Activated gamma-delta T cell treated with Interleukin-2 at 50 U/mL for 16 hours (primary cell): Measurements from ENCODE around the gene UQCC2.

ENCODE experiments used
- DNase-seq: peaks from one replicate; pipeline ENCODE4 v3.0.0-alpha.2; 2020

Gene UQCC2

GRCh38 chr6:33744001-33744848, 32.7 kb upstream of the UQCC2 start:
- peak; percentile 73 for DNase-seq

DNA sequence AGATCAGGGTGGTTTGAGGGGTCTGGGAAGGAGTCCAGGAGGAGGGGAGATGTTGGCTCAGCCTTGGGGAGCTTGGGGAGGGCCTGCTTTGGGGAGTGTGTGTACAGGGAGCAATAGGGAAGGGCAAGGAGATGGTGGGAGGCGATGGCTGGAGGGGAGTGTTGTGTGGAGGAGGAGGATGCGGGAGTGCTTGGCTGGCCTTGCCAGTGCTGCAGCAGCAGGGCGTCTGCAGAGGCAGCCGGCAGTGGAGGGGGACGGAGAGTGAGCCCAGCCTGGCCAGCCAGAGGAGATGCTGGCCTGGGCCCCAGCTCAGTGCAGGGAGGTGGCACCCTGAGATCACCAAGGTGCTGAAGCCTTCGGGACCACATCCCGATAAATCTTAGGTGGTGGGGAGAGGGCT, 31.3 kb upstream of the UQCC2 start:
- DNase-seq: no peak

- no peak for DNase-seq
Observed at GRCh38 chr6:33742092-33742491, 30.6 kb upstream of the UQCC2 start.

GRCh38 chr6:33740794-33741193, 29.3 kb upstream of the UQCC2 start:
- DNase-seq: no peak

DNA sequence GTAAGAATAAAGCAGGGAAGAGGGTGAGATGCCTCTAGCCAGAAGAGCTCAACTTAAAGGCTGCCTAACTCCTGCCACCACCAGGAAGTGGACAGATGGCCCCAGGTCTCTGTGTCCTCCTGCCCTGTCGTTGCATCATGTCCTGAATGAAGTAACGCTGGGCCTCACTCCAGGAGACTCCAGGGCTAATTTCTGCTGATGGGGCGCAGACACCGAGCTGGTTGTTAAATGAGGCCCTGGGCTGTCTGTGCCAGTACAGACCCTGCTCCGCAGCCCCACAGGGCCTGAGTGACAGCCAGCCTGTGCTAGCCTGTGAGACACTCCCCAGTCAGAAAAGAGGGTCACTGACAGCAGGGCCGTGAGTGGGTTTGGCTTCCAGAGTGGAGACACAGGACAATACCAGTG, 28.7 kb upstream of the UQCC2 start:
- no peak for DNase-seq

GRCh38 chr6:33739571-33739970, 28.1 kb upstream of the UQCC2 start:
- DNase-seq: no peak

DNA sequence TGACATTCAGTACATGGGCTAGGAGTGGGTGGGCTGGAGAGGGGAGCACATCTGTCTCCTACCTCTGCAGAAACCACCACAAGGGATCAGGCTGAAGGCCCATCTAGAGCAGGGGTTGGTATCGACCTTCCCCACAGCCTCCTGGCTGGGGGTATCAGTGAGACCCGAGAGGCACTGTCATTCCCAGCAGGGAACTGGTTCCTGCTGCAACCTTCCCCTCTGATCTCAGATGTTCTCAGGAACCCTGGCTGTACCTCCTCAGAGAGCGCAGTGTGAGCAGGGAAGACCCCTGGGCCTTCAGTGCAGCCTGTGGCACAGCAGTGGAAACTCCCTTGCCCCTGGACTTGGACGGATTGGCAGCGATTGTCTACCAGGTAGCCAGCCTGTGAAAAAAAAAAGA, 27.4 kb upstream of the UQCC2 start:
- DNase-seq: no peak

DNA sequence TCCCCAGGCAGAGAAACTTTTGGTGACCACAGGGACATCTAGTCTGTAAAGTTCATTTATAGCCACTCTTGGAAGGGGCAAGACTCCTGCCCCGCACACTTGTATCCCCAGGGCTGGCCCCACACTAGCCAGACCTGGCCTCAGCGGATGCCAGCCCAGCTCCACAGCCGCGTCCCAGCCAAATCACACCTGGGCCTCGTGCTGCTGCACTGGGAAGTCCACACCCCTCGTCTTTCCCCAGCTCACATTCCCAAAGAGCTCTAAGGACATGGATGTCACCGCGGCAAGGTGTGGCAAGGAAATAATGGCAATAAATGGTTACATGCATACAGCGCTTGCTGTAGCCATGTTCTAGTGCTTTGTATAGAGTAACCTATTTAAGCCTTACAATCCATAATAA, 26.7 kb upstream of the UQCC2 start:
- no peak for DNase-seq

GRCh38 chr6:33737267-33738026, 25.9 kb upstream of the UQCC2 start:
- DNase-seq: no peak

DNA sequence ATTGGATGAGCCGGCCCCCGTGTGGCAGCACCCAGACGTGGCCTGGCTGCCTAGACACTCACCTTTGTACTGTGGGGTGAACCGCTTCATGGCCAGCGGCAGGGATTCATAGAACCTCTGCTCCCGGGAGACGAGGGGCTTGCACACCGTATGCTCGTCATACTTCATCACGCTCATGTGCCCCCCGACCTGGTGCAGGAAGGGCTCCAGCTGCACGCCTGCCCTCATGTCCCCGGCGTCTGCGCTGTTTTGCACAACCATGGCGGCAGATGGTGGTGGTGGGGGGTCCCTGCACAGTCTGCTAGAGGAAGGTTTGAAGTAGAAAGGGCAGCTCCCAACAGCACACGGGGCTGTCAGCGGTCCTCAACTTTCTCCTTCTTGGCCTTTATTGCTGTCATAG, 23.7 kb upstream of the UQCC2 start:
- no peak for DNase-seq

- DNase-seq: no peak
Observed at GRCh38 chr6:33733709-33734007, 22.2 kb upstream of the UQCC2 start.

- DNase-seq: no peak
Observed at GRCh38 chr6:33732817-33733708, 21.6 kb upstream of the UQCC2 start.

- DNase-seq: no peak
Observed at GRCh38 chr6:33732385-33732784, 20.9 kb upstream of the UQCC2 start.

DNA sequence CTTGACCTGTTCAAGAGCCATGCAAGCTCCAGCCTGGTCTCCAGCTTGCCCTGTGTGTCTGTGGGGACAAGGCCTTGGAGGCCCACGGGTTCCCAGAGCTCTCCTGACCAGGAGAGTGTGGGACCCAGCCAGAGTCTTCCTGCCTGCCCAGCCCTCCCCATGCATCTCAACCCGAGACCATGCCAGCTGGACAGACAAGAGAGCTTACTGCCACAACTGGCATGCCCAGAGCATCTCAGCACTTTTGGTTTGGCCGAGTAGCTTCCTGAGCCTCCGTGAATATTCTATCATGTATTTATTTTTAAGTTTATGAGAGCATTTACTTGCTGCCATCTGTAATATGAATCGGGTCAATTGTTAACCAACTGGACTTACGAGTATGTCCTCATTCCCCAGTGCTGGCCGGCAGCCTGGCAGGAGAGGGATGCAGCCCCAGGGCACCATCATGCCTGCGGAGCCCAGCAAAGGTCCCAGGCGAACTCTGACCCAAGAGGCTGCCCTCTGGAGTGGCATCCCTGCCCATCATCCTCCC, 20.3 kb upstream of the UQCC2 start:
- DNase-seq: no peak

DNA sequence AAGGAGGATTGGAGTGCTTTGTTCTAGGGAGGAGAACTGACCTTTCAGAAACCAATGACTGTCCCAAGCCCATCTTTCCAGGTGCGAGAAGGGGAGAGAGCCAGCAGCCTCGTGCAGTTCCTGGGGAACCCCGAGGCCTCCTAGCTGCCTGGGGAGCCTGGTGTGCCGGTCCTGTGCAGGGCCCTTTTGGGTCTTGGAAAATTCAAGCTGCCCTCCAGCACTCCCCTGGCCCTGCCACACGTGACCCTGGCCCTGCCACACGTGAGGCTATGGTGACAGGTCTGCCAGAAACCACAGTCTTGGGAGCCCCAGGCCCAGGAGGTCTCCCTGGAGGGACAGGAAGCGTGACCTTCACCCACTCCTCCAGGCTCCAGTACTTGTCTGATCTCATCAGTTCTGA, 19.5 kb upstream of the UQCC2 start:
- DNase-seq: no peak

DNA sequence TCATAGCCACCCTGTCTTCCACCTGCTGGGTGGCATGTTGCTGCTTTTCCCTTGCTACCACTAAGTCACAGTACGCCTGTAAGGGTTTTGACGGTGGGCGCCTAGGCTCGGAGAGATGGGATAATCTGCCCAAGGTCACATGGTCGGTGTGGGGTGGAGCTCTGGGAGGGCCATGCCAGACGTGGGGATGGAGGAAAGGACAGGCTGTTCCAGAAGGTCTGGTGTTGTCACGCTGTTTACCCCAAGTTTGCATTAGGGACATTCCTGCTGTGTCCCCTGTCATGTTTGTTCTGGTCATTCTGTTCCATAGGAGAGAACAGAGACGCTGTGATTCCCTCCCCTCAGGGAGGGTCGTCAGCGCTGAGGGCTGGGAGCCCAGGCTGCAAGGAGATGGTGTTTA, 19.1 kb upstream of the UQCC2 start:
- DNase-seq: no peak

DNA sequence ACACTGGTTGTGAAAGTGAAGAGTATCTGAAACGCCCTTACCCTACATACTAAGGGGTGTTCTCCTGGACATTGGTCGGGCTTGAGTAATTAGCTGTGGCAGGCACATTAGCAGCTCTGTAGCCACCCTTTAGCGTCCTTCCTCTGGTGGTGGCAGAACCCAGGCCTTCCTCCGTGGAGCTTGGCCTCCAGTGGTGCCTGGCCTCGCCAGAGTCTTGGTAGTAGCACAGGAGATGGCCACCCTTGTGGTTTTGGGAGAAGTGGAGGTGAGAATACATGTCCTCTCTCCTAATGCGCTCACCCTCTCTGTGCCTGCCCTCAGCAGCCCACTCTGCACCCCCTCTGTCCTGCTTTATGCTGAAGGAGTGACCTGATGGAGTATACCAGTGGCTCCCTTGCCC, 17.6 kb upstream of the UQCC2 start:
- DNase-seq: no peak

DNA sequence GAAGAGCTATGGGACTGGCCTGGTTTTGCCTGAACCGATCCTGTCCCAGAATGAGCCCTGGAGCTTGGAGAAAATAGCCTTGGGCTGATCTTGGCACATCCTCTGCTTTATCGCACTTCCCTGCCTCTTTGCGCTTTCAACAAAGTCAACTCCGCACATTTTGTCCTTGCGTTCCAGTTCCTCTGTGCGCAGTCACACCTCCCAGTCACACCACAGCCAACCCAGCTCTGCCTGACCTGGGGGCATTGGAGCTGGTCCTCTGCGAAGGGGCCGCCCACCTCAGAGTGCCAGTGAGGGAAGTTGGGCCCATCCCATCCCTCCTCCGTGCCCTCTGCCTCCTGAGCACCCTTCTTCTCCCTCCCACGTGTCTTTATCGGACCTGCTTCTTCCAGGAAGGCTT, 16.9 kb upstream of the UQCC2 start:
- no peak for DNase-seq

- DNase-seq: no peak
Observed at GRCh38 chr6:33727932-33728331, 16.4 kb upstream of the UQCC2 start.

- no peak for DNase-seq
Observed at GRCh38 chr6:33727126-33727525, 15.6 kb upstream of the UQCC2 start.

DNA sequence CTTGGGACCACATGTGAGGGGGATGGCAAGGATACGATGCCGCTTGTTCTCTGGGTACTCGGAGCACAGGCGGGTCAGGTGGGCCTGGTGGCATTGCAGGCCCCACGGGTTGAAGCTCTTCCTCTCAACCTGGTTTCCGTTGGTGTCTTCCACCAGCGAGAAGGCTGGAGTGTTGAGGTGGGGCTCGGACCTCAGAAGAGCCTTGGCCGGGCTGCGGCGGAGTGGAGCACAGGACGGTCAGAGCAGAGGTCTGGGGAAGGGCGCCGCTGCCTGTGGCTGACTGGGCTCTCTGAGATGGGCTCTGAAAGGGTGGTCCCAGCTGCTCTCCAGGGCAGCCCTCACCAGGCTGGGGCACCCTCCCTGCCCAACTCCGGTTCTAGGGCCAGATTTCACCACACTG, 15.2 kb upstream of the UQCC2 start:
- no peak for DNase-seq

DNA sequence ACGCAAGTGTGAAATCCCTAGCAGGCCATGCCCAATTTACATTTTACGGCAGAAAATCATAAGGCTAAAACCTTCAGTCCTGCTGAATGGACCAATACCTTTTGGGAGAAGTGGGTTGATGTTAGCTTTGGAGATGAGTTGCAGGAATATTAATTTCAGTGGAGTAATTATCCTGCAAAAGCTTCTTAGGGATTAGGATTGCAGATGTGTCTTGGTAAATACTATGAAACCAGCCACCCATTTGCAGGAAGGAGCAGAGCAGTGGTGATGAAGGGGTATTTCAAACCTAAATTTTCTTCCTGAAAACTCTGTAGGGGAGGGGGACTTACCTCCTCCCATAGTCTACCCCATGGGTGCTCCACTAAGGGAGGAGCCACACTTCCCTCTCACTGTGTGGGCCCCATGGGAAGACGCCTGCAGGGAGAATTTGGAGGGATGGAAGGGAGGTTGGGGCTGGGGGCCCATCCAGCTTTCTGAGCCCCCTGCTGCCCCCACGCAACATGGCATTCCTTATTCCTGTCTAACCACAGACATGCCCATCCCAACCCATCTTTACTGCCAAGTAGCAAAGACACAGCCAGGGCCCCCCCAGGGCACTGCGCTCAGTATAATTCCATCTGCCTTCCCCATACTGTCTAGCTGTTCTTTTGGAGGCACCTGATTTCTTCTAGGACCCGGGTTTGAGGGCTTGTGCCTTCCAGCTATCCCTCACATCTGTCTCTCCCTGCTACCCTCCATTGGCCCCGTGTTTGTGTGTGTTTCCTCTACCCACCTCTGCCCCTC, 14.6 kb upstream of the UQCC2 start:
- DNase-seq: no peak

GRCh38 chr6:33725222-33725621, 13.7 kb upstream of the UQCC2 start:
- DNase-seq: no peak
